Omental fat pad (tissue), 4 donors: ENCODE data around the gene APOL2. TPM values are rescaled to one million over a fixed set of nuclear protein-coding genes. Genes with fewer than 3 reads are reported as not detected.
A peak's percentile ranks its signal among the peaks of the same experiment; 100 is the strongest.
"Not testable (repeated sequence)": the region's sequence is repeated elsewhere in the genome, so short reads cannot be mapped to it uniquely, and the experiment has no call there.

ENCODE experiments used
- ATAC-seq: fragments of 150-250 bp; one replicate; pipeline ENCODE4 v1.9.1; 2016; ENCODE audit warnings: mild to moderate bottlenecking, moderate library complexity; ENCODE audit not compliant: low FRiP score
- DNase-seq: peaks from one replicate; pipeline ENCODE4 v3.0.0-alpha.2; 2019; ENCODE audit warnings: low spot score
- CTCF ChIP-seq, 3 donors: fragments of 450-650 bp; IDR thresholded peaks; one replicate each; pipeline ENCODE4 v1.5.1; 2016 to 2017; ENCODE audit warnings: antibody characterized with exemption in 3 of 3, mild to moderate bottlenecking in 3 of 3, moderate library complexity in 2 of 3
- total RNA-seq, 4 donors: library from RNA; depleted of rRNA; stranded (reverse); fragments of >200 nt; gene quantifications; one replicate each; pipeline ENCODE4 v1.1.0, GENCODE V29; 2016

The APOL2 gene
- total RNA-seq, 4 donors from 2014 or later: 63.2 to 122 (median 93.0) TPM

- DNase-seq (no peak), ATAC-seq (no peak)
- no peak for TF ChIP-seq CTCF (IDR thresholded peaks at IDR 0.05)
These were observed 35.2 kb upstream of the APOL2 start for GRCh38 chr22:36274531-36274930.

- ATAC-seq, DNase-seq: not testable (repeated sequence)
These were observed 32.6 kb upstream of the APOL2 start for GRCh38 chr22:36271951-36272350.

GRCh38 chr22:36271231-36271630 is 31.9 kb upstream of the APOL2 start:
- ATAC-seq, DNase-seq: not testable (repeated sequence)

- ATAC-seq: no peak
- no peak for TF ChIP-seq CTCF (IDR thresholded peaks at IDR 0.05)
- DNase-seq: no peak
These were observed 28.7 kb upstream of the APOL2 start for GRCh38 chr22:36267896-36268485.

- TF ChIP-seq CTCF (IDR thresholded peaks at IDR 0.05): no peak
- DNase-seq (no peak), ATAC-seq (no peak)
These were observed 27.7 kb upstream of the APOL2 start for GRCh38 chr22:36267058-36267457.

GRCh38 chr22:36263886-36264664 is 24.7 kb upstream of the APOL2 start:
- not testable (repeated sequence) for DNase-seq, ATAC-seq

- ATAC-seq: peak; percentile 27
- not testable (repeated sequence) for DNase-seq
These were observed 23.9 kb upstream of the APOL2 start for GRCh38 chr22:36263216-36263673.

- not testable (repeated sequence) for ATAC-seq, DNase-seq
These were observed 23.0 kb upstream of the APOL2 start for GRCh38 chr22:36262307-36262706.

GRCh38 chr22:36261675-36262074 is 22.3 kb upstream of the APOL2 start:
- DNase-seq: not testable (repeated sequence)

GRCh38 chr22:36259615-36260300 is 20.4 kb upstream of the APOL2 start:
- TF ChIP-seq CTCF (IDR thresholded peaks at IDR 0.05): no peak
- ATAC-seq: no peak
- no peak for DNase-seq

More at GRCh38 chr22:36261675-36262074, 22.3 kb upstream of the APOL2 start:
- not testable (repeated sequence) for ATAC-seq
